H1 (cell line): ENCODE data around the gene DOP1B. TPM values are rescaled to one million over a fixed set of nuclear protein-coding genes. Genes with fewer than 3 reads are reported as not detected.

Source experiments
- CTCF ChIA-PET: fragments of 300-600 bp; sonication (Branson Sonifier 250); formaldehyde crosslinking; loops from one replicate; lab custom pipeline; 2021; ENCODE audit not compliant: partially characterized antibody; lab: Charles Lee
- POLR2A ChIA-PET: fragments of 300-600 bp; sonication (Branson Sonifier 250); formaldehyde crosslinking; loops from one replicate; lab custom pipeline; 2021; ENCODE audit warnings: inconsistent platforms; ENCODE audit not compliant: partially characterized antibody; lab: Charles Lee
- DNase-seq, 2 experiments: peaks; one replicate each; pipeline versions ENCODE4 v3.0.0 to v3.0.0-alpha.2; 2010 to 2022; ENCODE audit warnings: low spot score in 2 of 2, low read depth in 1 of 2, mixed read lengths in 1 of 2
- FAIRE-seq: peaks from 2 replicates; lab custom pipeline; 2011; peaks lifted over from hg19 to GRCh38; lab: Jason Lieb, UNC
- H2AFZ ChIP-seq: 2 replicates; pipeline ENCODE4 v1.8.1; 2012; ENCODE audit warnings: low read length, inconsistent platforms
- H2AK5ac ChIP-seq: 2 replicates; pipeline ENCODE4 v1.6.1; 2013; ENCODE audit warnings: low read depth, low read length
- H2BK120ac ChIP-seq: replicated peaks from 2 replicates; pipeline ENCODE3; 2013; ENCODE audit warnings: low read depth, low read length, inconsistent platforms
- H2BK12ac ChIP-seq: 2 replicates; pipeline ENCODE4 v1.6.1; 2013; ENCODE audit warnings: low read depth, low read length
- H2BK15ac ChIP-seq: 2 replicates; pipeline ENCODE4 v1.6.1; 2013; ENCODE audit warnings: low read length
- H2BK20ac ChIP-seq: 2 replicates; pipeline ENCODE4 v1.6.1; 2013; ENCODE audit warnings: low read length
- H2BK5ac ChIP-seq: 2 replicates; pipeline ENCODE4 v1.6.1; 2013; ENCODE audit warnings: low read depth, low read length
- H3K14ac ChIP-seq: 2 replicates; pipeline ENCODE4 v1.6.1; 2013; ENCODE audit warnings: inconsistent platforms; ENCODE audit not compliant: insufficient read length
- H3K18ac ChIP-seq: 2 replicates; pipeline ENCODE4 v1.6.1; 2013; ENCODE audit warnings: low read length; ENCODE audit errors: extremely low read depth
- H3K23ac ChIP-seq: 2 replicates; pipeline ENCODE4 v1.6.1; 2013; ENCODE audit warnings: inconsistent platforms; ENCODE audit not compliant: insufficient read length
- H3K23me2 ChIP-seq: 2 replicates; pipeline ENCODE4 v1.6.1; 2013; ENCODE audit warnings: low read depth, low read length
- H3K27ac ChIP-seq: 2 replicates; pipeline ENCODE4 v1.6.1; 2011; ENCODE audit warnings: low read depth, low read length, inconsistent platforms
- H3K27me3 ChIP-seq, 4 experiments: replicated peaks in 1 of 4; 1 replicate in 1 of 4; 2 replicates in 3 of 4; pipeline versions ENCODE4 v1.6.1 to v1.8.1; 2011 to 2013; ENCODE audit warnings: low read length in 3 of 4, mild to moderate bottlenecking in 3 of 4, inconsistent platforms in 2 of 4, mixed read lengths in 2 of 4, moderate library complexity in 1 of 4; ENCODE audit not compliant: control insufficient read depth in 3 of 4, insufficient read depth in 3 of 4; ENCODE audit errors: extremely low read depth in 1 of 4
- H3K36me3 ChIP-seq, 4 experiments: 2 replicates each; pipeline versions ENCODE4 v1.6.1 to v1.8.1; 2011 to 2013; ENCODE audit warnings: mild to moderate bottlenecking in 4 of 4, low read length in 3 of 4, moderate library complexity in 2 of 4, control low read depth in 1 of 4, inconsistent platforms in 1 of 4; ENCODE audit not compliant: insufficient read depth in 4 of 4, control insufficient read depth in 2 of 4
- H3K4ac ChIP-seq: replicated peaks from 2 replicates; pipeline ENCODE3; 2013; ENCODE audit warnings: low read length, low read depth, mixed read lengths, inconsistent platforms; ENCODE audit not compliant: insufficient read length
- H3K4me1 ChIP-seq, 4 experiments: replicated peaks in 1 of 4; 1 replicate in 1 of 4; 2 replicates in 3 of 4; pipeline versions ENCODE4 v1.6.1 to v1.8.1; 2011 to 2013; ENCODE audit warnings: low read length in 3 of 4, inconsistent platforms in 2 of 4, mixed read lengths in 1 of 4; ENCODE audit not compliant: insufficient read depth in 4 of 4, control insufficient read depth in 3 of 4
- H3K4me2 ChIP-seq, 2 experiments: 2 replicates each; pipeline versions ENCODE4 v1.6.1 to v1.8.1; 2011 to 2013; ENCODE audit warnings: low read depth in 2 of 2, low read length in 2 of 2, control low read depth in 1 of 2, inconsistent platforms in 1 of 2, mild to moderate bottlenecking in 1 of 2; ENCODE audit not compliant: insufficient read depth in 1 of 2
- H3K4me3 ChIP-seq, 4 experiments: fragments of 200-600, 300-600 bp in 1 of 4; sonication (generic), shearing (Covaris generic), sonication (Bioruptor Twin) in 1 of 4; 2 replicates each; pipeline versions ENCODE4 v1.5.1 to v1.8.1; 2011 to 2016; ENCODE audit warnings: low read length in 4 of 4, low read depth in 3 of 4, control low read depth in 2 of 4, inconsistent platforms in 2 of 4, mild to moderate bottlenecking in 2 of 4, mixed read lengths in 1 of 4, moderate library complexity in 1 of 4; ENCODE audit not compliant: insufficient read depth in 2 of 4; ENCODE audit errors: extremely low read depth in 1 of 4
- H3K56ac ChIP-seq: replicated peaks from 2 replicates; pipeline ENCODE3; 2013; ENCODE audit warnings: low read depth, mild to moderate bottlenecking, mixed read lengths, low read length, inconsistent platforms; ENCODE audit not compliant: insufficient read length
- H3K79me1 ChIP-seq: 2 replicates; pipeline ENCODE4 v1.6.1; 2013; ENCODE audit warnings: low read depth, low read length, control low read depth
- H3K79me2 ChIP-seq, 2 experiments: 2 replicates each; pipeline versions ENCODE4 v1.6.1 to v1.8.1; 2012 to 2013; ENCODE audit warnings: low read length in 2 of 2, mild to moderate bottlenecking in 2 of 2, inconsistent platforms in 1 of 2; ENCODE audit not compliant: insufficient read depth in 2 of 2, control insufficient read depth in 1 of 2
- H3K9ac ChIP-seq, 4 experiments: replicated peaks in 1 of 4; 1 replicate in 1 of 4; 2 replicates in 3 of 4; pipeline versions ENCODE4 v1.6.1 to v1.8.1; 2011 to 2013; ENCODE audit warnings: low read depth in 3 of 4, low read length in 3 of 4, control low read depth in 2 of 4, mild to moderate bottlenecking in 2 of 4, moderate library complexity in 2 of 4, inconsistent platforms in 1 of 4; ENCODE audit errors: extremely low read depth in 1 of 4
- H3K9me3 ChIP-seq, 2 experiments: 2 replicates each; pipeline versions ENCODE4 v1.6.1 to v1.8.1; 2012 to 2013; ENCODE audit warnings: mild to moderate bottlenecking in 2 of 2, moderate library complexity in 2 of 2, control low read depth in 1 of 2, inconsistent platforms in 1 of 2, low read depth in 1 of 2, low read length in 1 of 2, mixed read lengths in 1 of 2; ENCODE audit not compliant: insufficient read depth in 2 of 2
- H4K20me1 ChIP-seq, 2 experiments: replicated peaks in 1 of 2; 2 replicates each; pipeline versions ENCODE3 to v1.8.1; 2011 to 2013; ENCODE audit warnings: inconsistent platforms in 2 of 2, low read length in 2 of 2, mild to moderate bottlenecking in 1 of 2; ENCODE audit not compliant: insufficient read depth in 2 of 2, control insufficient read depth in 1 of 2
- H4K5ac ChIP-seq: 2 replicates; pipeline ENCODE4 v1.6.1; 2013; ENCODE audit warnings: low read length, low read depth, mixed read lengths, inconsistent platforms; ENCODE audit not compliant: insufficient read length
- H4K8ac ChIP-seq: 2 replicates; pipeline ENCODE4 v1.8.0; 2013; ENCODE audit warnings: mild to moderate bottlenecking, moderate library complexity, low read length, inconsistent platforms; ENCODE audit not compliant: insufficient read depth; ENCODE audit errors: extremely low read depth
- H4K91ac ChIP-seq: replicated peaks from 2 replicates; pipeline ENCODE3; 2013; ENCODE audit warnings: low read length, mixed read lengths, inconsistent platforms; ENCODE audit not compliant: insufficient read length
- ASH2L ChIP-seq: fragments of 200-600, 300-600 bp; sonication (generic); IDR thresholded peaks from one replicate; pipeline ENCODE4 v1.7.1; 2017; ENCODE audit warnings: low read length
- ATF3 ChIP-seq: IDR thresholded peaks from 2 replicates; pipeline ENCODE4 v1.6.1; 2011; ENCODE audit warnings: low read depth, mild to moderate bottlenecking, low read length; ENCODE audit not compliant: insufficient read depth
- CHD1 ChIP-seq: IDR thresholded peaks from 2 replicates; pipeline ENCODE4 v1.6.1; 2012; ENCODE audit warnings: low read depth, low read length, improper control_type of control experiment
- EGR1 ChIP-seq: IDR thresholded peaks from 2 replicates; pipeline ENCODE4 v1.6.1; 2011; ENCODE audit warnings: low read depth, low read length, borderline replicate concordance
- EP300 ChIP-seq, 2 experiments: IDR thresholded peaks; 1 replicate in 1 of 2; 2 replicates in 1 of 2; pipeline ENCODE4 v1.6.1; 2011 to 2012; ENCODE audit warnings: low read depth in 2 of 2, low read length in 2 of 2, mild to moderate bottlenecking in 2 of 2, borderline replicate concordance in 1 of 2, inconsistent platforms in 1 of 2, moderate library complexity in 1 of 2
- HDAC2 ChIP-seq, 2 experiments: fragments of 300-600 bp in 1 of 2; sonication (generic) in 1 of 2; IDR thresholded peaks; 2 replicates each; pipeline ENCODE4 v1.6.1; 2011 to 2012; ENCODE audit warnings: low read depth in 2 of 2, low read length in 2 of 2, mild to moderate bottlenecking in 2 of 2, moderate library complexity in 2 of 2, borderline replicate concordance in 1 of 2, inconsistent platforms in 1 of 2
- MAFK ChIP-seq: IDR thresholded peaks from 2 replicates; pipeline ENCODE4 v1.6.1; 2012; ENCODE audit warnings: low read depth, mild to moderate bottlenecking, improper control_type of control experiment, low read length
- RBBP5 ChIP-seq: IDR thresholded peaks from 2 replicates; pipeline ENCODE4 v1.7.1; 2012; ENCODE audit warnings: low read depth, mild to moderate bottlenecking, inconsistent platforms, low read length, moderate library complexity, borderline replicate concordance
- SIRT6 ChIP-seq: IDR thresholded peaks from one replicate; pipeline ENCODE4 v1.7.1; 2012; ENCODE audit warnings: low read length, inconsistent platforms
- SIX5 ChIP-seq: IDR thresholded peaks from 2 replicates; pipeline ENCODE4 v1.6.1; 2011; ENCODE audit warnings: mild to moderate bottlenecking, low read depth, low read length
- SP2 ChIP-seq: IDR thresholded peaks from 2 replicates; pipeline ENCODE4 v1.6.1; 2012; ENCODE audit warnings: mild to moderate bottlenecking, low read length, inconsistent platforms
- TAF7 ChIP-seq: optimal IDR thresholded peaks from 2 replicates; pipeline ENCODE3; 2011; ENCODE audit warnings: low read depth, mild to moderate bottlenecking, inconsistent platforms, low read length, moderate library complexity, borderline replicate concordance
- WGBS, 2 experiments: shearing (Covaris generic) in 1 of 2; methylation state at CpG; one replicate each; pipeline versions ENCODE4 v1.1.6 to v1.1.7; 2013 to 2015; ENCODE audit warnings: low lambda C conversion rate in 2 of 2, mixed read lengths in 2 of 2, inconsistent platforms in 1 of 2, low coverage in 1 of 2, missing lambda C conversion rate in 1 of 2; ENCODE audit not compliant: insufficient replicate concordance in 2 of 2, insufficient coverage in 1 of 2, insufficient read length in 1 of 2; ENCODE audit errors: extremely low coverage in 1 of 2, missing lambda C conversion rate in 1 of 2; 5-methylcytosine and 5-hydroxymethylcytosine counted together
- polyA plus RNA-seq, 7 experiments: library from polyadenylated mRNA; depleted of rRNA in 3 of 7; stranded (reverse) in 5 of 7; unstranded in 2 of 7; fragments of >200 nt in 5 of 7; fragments of 200-250 nt in 2 of 7; gene quantifications; 1 replicate in 5 of 7; 2 replicates in 1 of 7; 4 replicates in 1 of 7; pipeline versions ENCODE4 v1.2.1 to v1.2.3, GENCODE V29; 2011 to 2013; ENCODE audit warnings: missing spikeins in 2 of 7, mixed read lengths in 2 of 7
- total RNA-seq: library from RNA; stranded (reverse); fragmentation: NEBNext Ultra II Directional; extraction: Animal tissue kit (Norgen Biotek cat#: 25700); gene quantifications from 2 replicates; pipeline ENCODE4 v1.2.1, GENCODE V29; 2021

Gene DOP1B
- total and polyA plus RNA-seq, 2 of the 8 experiments (the other 6 are each of a cell fraction or from before 2014, with no cell fraction given), result 2.8 to 9.9 TPM

- Histone ChIP-seq H3K23ac (no peak overlapping the region), H2AFZ (no peak overlapping the region), H3K4me3 (no peak overlapping the region), H2BK20ac (no peak overlapping the region), H3K36me3 (no peaks in the 10 kb centered on the region), H2BK15ac (no peak overlapping the region), H3K18ac (no peak overlapping the region), H3K14ac (no peak overlapping the region), H3K4me1 (peaks cover 0 to 3% (median 0%) of the 10 kb centered on the region in 4 experiments; a peak in 2 of 7 replicates), H4K8ac (no peak overlapping the region), H3K9ac (no peak overlapping the region), H4K5ac (no peak overlapping the region), H3K23me2 (no peaks in the 10 kb centered on the region), H2BK5ac (no peak overlapping the region), H4K91ac (no peak overlapping the region), H2AK5ac (no peak overlapping the region), H4K20me1 (no peaks in the 10 kb centered on the region), H3K4me2 (no peak overlapping the region), H2BK12ac (no peak overlapping the region), H3K4ac (no peak overlapping the region), H3K56ac (no peak overlapping the region), H2BK120ac (no peak overlapping the region), H3K79me1 (no peaks in the 10 kb centered on the region), H3K79me2 (no peaks in the 10 kb centered on the region; a peak in 1 of 4 replicates), H3K9me3 (no peaks in the 10 kb centered on the region), H3K27me3 (no peaks in the 10 kb centered on the region; a peak in 1 of 7 replicates), H3K27ac (no peak overlapping the region)
- ChIA-PET CTCF (interaction anchor here (0.8 to 2.4 kb wide), 7 partner anchors 9 to 172 kb away, joined by 3 to 11 read pairs (median 5); no protein-coding TSS in a partner anchor), POLR2A (no interaction called here)
- FAIRE-seq (no peak), DNase-seq (no peak)
- 88% methylated on average over 2 of the region's 2 CpGs; no CpG with 5 or more reads in 1 of the 2 experiments for WGBS, 2 experiments
- TF ChIP-seq ATF3, result no peak
- TF ChIP-seq RBBP5, result no peak
- no peak for TF ChIP-seq EP300 (IDR thresholded peaks at IDR 0.05; ENCODE audit: borderline replicate concordance in 1 of 2, low read depth in 2 of 2, low read length in 2 of 2)
- no peak for TF ChIP-seq SIRT6
- TF ChIP-seq TAF7, result no peak
- no peak for TF ChIP-seq ASH2L
- TF ChIP-seq CHD1, result no peak
- TF ChIP-seq MAFK, result no peak
- no peak for TF ChIP-seq SP2
- no peak for TF ChIP-seq EGR1
- no peak for TF ChIP-seq HDAC2 (IDR thresholded peaks at IDR 0.05; ENCODE audit: borderline replicate concordance in 1 of 2, low read depth in 2 of 2, low read length in 2 of 2)
- no peak for TF ChIP-seq SIX5
These were observed 32.3 kb downstream of the DOP1B start for GRCh38 chr21:36188937-36189336.
